HepG2 (cell line): Measurements from ENCODE around the gene KDM6B. TPM values are rescaled to one million over a fixed set of nuclear protein-coding genes. Genes with fewer than 3 reads are reported as not detected.

Source experiments
- CBX5 ChIP-seq: sonication (generic); formaldehyde crosslinking; IDR thresholded peaks from 2 replicates; pipeline ENCODE4 v1.4.0; 2020; ENCODE audit warnings: missing genetic modification reagents, borderline replicate concordance
- DDIT3 ChIP-seq: sonication (generic); formaldehyde crosslinking; IDR thresholded peaks from 2 replicates; pipeline ENCODE4 v1.4.0; 2020; ENCODE audit warnings: mild to moderate bottlenecking, missing genetic modification reagents
- DR1 ChIP-seq: sonication (generic); formaldehyde crosslinking; IDR thresholded peaks from 2 replicates; pipeline ENCODE4 v1.8.0; 2021; ENCODE audit warnings: mild to moderate bottlenecking, missing genetic modification reagents, inconsistent platforms
- EZH2 ChIP-seq: conservative IDR thresholded peaks from 2 replicates; pipeline ENCODE4 v1.6.1; 2012; ENCODE audit warnings: mild to moderate bottlenecking, low read depth, low read length, moderate library complexity
- FLYWCH1 ChIP-seq: sonication (generic); formaldehyde crosslinking; IDR thresholded peaks from 2 replicates; pipeline ENCODE4 v1.8.1; 2023; ENCODE audit warnings: mild to moderate bottlenecking, missing genetic modification reagents
- GTF3A ChIP-seq: sonication (generic); formaldehyde crosslinking; conservative IDR thresholded peaks from 2 replicates; pipeline ENCODE4 v1.4.0; 2020; ENCODE audit warnings: mild to moderate bottlenecking, missing genetic modification reagents
- IRF9 ChIP-seq: sonication (generic); formaldehyde crosslinking; IDR thresholded peaks from 2 replicates; pipeline ENCODE4 v1.8.0; 2022; ENCODE audit warnings: missing genetic modification reagents, mild to moderate bottlenecking, borderline replicate concordance
- MEIS1 ChIP-seq: sonication (generic); formaldehyde crosslinking; IDR thresholded peaks from 2 replicates; pipeline ENCODE4 v1.9.0; 2021; ENCODE audit warnings: mild to moderate bottlenecking, missing genetic modification reagents, moderate library complexity, borderline replicate concordance
- MZF1 ChIP-seq: sonication (generic); formaldehyde crosslinking; IDR thresholded peaks from 2 replicates; pipeline ENCODE4 v1.8.1; 2023; ENCODE audit warnings: mild to moderate bottlenecking, missing genetic modification reagents, borderline replicate concordance
- PATZ1 ChIP-seq: sonication (generic); formaldehyde crosslinking; IDR thresholded peaks from 2 replicates; pipeline ENCODE4 v1.4.0; 2020; ENCODE audit warnings: missing genetic modification reagents
- POLR2G ChIP-seq: fragments of 200-400 bp; formaldehyde crosslinking; IDR thresholded peaks from 2 replicates; pipeline ENCODE4 v1.6.1; 2018; ENCODE audit warnings: mild to moderate bottlenecking, low read depth, low read length, moderate library complexity
- SP4 ChIP-seq: sonication (generic); formaldehyde crosslinking; IDR thresholded peaks from 2 replicates; pipeline ENCODE4 v1.8.1; 2023; ENCODE audit warnings: mild to moderate bottlenecking, missing genetic modification reagents
- TBL1XR1 ChIP-seq: fragments of 150-350 bp; IDR thresholded peaks from 2 replicates; pipeline ENCODE4 v1.6.1; 2014; ENCODE audit warnings: borderline replicate concordance, low read length; ENCODE audit not compliant: partially characterized antibody
- TMF1 ChIP-seq: sonication (generic); formaldehyde crosslinking; IDR thresholded peaks from 2 replicates; pipeline ENCODE4 v1.8.1; 2022; ENCODE audit warnings: low read depth, missing genetic modification reagents
- TRIM22 ChIP-seq: fragments of 450-650 bp; IDR thresholded peaks from 2 replicates; pipeline ENCODE4 v1.6.1; 2017
- ZBTB7A ChIP-seq: sonication (generic); formaldehyde crosslinking; IDR thresholded peaks from 2 replicates; pipeline ENCODE4 v1.8.0; 2022; ENCODE audit warnings: mild to moderate bottlenecking, missing genetic modification reagents
- ZNF550 ChIP-seq: sonication (generic); formaldehyde crosslinking; IDR thresholded peaks from 2 replicates; pipeline ENCODE4 v1.4.0; 2020; ENCODE audit warnings: mild to moderate bottlenecking, missing genetic modification reagents, borderline replicate concordance
- ZNF552 ChIP-seq: sonication (generic); formaldehyde crosslinking; IDR thresholded peaks from 2 replicates; pipeline ENCODE4 v1.9.0; 2022; ENCODE audit warnings: missing genetic modification reagents, mild to moderate bottlenecking, borderline replicate concordance
- ZNF569 ChIP-seq: sonication (generic); formaldehyde crosslinking; IDR thresholded peaks from 2 replicates; pipeline ENCODE4 v1.5.0; 2020; ENCODE audit warnings: mild to moderate bottlenecking, missing genetic modification reagents, moderate library complexity, borderline replicate concordance
- ZNF790 ChIP-seq: sonication (generic); formaldehyde crosslinking; IDR thresholded peaks from 2 replicates; pipeline ENCODE4 v1.8.0; 2022; ENCODE audit warnings: missing genetic modification reagents, mild to moderate bottlenecking, borderline replicate concordance
- polyA plus RNA-seq, 8 experiments: library from polyadenylated mRNA; depleted of rRNA in 3 of 8; stranded (reverse) in 7 of 8; unstranded in 1 of 8; fragments of >200 nt; fragmentation: Illumina TruSeq in 4 of 8; extraction: Trizol in 4 of 8; gene quantifications; 2 replicates each; pipeline versions ENCODE4 v1.2.1 to v1.2.3, GENCODE V29; 2011 to 2016; ENCODE audit warnings: low read depth in 4 of 8, missing spikeins in 1 of 8, mixed read lengths in 1 of 8; ENCODE audit not compliant: insufficient read depth in 1 of 8
- total RNA-seq, 5 experiments: library from RNA; depleted of rRNA; stranded (reverse); fragments of >200 nt; fragmentation: Illumina TruSeq; extraction: Trizol; gene quantifications; 2 replicates each; pipeline ENCODE4 v1.2.3, GENCODE V29; 2016; ENCODE audit warnings: low read depth in 1 of 5

The KDM6B gene
- total and polyA plus RNA-seq, 2 of the 13 experiments (the other 11 are each of a cell fraction or from before 2014, with no cell fraction given) = 1.3 to 2.1 TPM

- TF ChIP-seq TBL1XR1 = peak; percentile 73
- no peak for TF ChIP-seq ZNF550
- no peak for TF ChIP-seq ZNF552 (CRISPR knock-in tag)
- peak; percentile 9; the same call in 1 of the 2 replicates for TF ChIP-seq IRF9 (CRISPR knock-in tag)
- TF ChIP-seq CBX5 (CRISPR knock-in tag) = no peak
- TF ChIP-seq FLYWCH1 = no peak
- TF ChIP-seq EZH2 = no peak
- TF ChIP-seq GTF3A (CRISPR knock-in tag) = 0 out of 2 replicates have a peak, but pooled peaks have one; percentile 43
- no peak for TF ChIP-seq TRIM22
- no peak for TF ChIP-seq ZBTB7A (CRISPR knock-in tag)
- TF ChIP-seq PATZ1 (CRISPR knock-in tag) = no peak; the same call in 1 of the 2 replicates
- TF ChIP-seq MEIS1 (CRISPR knock-in tag) = 0 out of 2 replicates have a peak, but pooled peaks have one; percentile 21
- peak; percentile 59; the same call in 1 of the 2 replicates for TF ChIP-seq DR1
- no peak; the same call in 1 of the 2 replicates for TF ChIP-seq ZNF790 (CRISPR knock-in tag)
- TF ChIP-seq DDIT3 = no peak
- no peak for TF ChIP-seq MZF1 (CRISPR knock-in tag)
- TF ChIP-seq SP4 (CRISPR knock-in tag) = no peak
- TF ChIP-seq POLR2G = peak; percentile 90
- no peak for TF ChIP-seq ZNF569
- no peak for TF ChIP-seq TMF1 (CRISPR knock-in tag)
Measured at GRCh38 chr17:7835814-7836595, 2.0 kb downstream of the KDM6B start (continued).
